IPS DF 4.7 (cell line): ENCODE results near the gene SLC9A9.

Experiments used
- DNase-seq: peaks from one replicate; pipeline ENCODE4 v3.0.0-alpha.2; 2013; ENCODE audit warnings: low spot score; ENCODE audit errors: extremely low read depth

Gene SLC9A9

GRCh38 chr3:143226678-143227291 is 621.5 kb downstream of the SLC9A9 start:
- DNase-seq = no peak

DNA sequence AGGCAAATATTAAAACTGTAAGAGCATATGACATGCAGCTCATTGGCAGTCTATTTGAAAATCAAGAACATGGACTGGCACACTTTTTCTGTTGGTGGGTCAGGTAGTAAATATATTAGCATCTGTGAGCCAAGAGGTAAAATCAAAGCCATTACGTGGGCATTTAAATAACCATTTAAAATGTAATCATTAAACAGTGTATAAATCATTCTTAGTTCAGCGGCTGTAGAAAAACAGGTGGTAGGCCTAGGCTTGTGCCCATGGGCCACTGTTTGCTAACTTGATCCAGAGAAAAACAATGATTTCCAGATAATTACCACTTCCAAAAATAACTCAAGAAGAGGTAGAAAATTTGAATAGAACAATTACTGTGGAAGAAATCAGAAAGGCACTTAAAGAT is 623.6 kb downstream of the SLC9A9 start:
- DNase-seq = no peak

DNA sequence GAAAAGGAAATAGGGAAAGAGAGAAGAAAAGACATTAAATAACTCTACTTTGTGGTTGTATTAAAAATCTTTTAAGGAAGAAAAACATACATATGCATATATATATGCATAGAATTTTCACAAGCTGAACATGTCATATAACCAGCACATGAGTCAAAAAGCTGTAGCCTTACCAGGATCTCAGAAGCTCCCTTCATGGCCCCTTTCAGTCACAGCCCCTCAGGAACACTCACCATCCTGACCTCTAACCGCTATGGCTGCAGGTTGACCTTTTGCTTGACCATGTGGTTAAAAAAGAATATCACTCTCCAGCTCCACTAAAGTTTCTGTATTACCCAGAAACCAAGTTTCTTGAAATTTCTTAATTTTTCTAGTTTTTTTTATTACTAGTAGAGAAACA is 625.3 kb downstream of the SLC9A9 start:
- no peak for DNase-seq

GRCh38 chr3:143222505-143222904 is 625.8 kb downstream of the SLC9A9 start:
- no peak for DNase-seq

DNA sequence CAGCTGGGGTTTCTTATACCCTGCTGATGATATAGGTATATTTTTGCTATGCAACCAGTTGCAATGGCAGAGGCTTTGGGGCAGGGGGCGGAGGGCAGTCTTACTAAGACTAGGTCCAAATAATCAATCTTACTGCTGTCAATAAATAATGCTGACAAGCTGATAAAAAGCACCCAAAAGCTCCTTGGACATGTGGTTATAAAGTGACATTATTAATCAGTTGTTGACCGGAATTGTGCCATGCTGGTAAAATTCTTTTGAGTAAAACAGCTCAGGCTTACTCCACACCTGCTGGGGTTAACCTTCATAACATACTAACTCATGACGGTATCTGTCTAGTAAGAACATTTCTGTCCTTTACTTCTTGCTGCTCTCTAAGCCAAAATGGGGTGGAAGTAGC is 626.8 kb downstream of the SLC9A9 start:
- DNase-seq = no peak

DNA sequence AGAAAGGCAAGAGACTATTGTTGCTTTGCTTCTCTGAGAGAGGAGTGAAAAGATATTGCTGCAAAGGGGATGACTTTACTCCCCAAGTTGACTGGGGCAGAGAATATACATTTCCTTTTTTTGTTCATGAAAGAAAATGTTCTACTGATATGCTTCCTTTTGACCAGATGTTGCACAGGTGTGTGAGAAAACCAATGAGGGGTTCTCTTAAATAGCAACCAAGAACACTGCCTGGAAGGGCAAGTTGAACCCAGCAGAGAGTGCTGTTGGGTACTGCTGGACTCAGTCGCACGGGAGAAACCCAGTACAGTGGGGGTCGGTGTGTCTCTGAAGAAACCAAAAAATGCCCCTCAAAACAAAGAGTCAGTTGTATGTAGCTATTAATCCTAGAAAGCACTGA is 627.5 kb downstream of the SLC9A9 start:
- no peak for DNase-seq

DNA sequence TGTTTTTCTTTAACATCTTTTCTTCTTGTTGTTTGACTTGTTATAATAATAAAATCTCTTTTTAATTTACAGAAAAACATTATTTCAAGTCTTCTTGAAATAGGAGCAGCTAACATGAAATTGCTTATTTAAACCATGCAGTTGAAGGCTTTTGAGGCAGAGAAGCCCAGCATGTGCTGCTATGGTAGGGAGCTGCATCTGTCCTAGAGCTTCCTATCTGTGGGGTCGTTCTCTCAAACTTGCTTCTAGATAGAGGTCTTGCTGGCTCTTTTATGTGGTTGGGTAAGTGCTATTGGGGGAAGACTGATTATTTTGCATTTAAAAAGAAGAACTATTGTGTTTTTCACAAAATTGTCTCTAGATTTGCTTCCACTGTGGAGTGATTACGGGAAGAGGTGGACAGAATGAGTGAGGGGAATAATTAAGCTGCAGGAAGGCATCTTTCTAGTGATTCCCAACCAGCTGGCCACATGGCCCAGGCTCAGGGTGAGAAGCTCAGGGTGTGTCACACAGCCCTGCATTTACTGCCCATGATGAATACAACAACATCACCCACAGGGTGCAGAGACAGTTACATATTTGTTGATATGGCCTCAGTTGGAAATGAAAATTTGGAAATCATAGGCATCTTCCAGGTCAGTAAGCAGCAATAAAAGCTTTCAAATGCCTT is 630.0 kb downstream of the SLC9A9 start:
- DNase-seq = no peak

- DNase-seq = no peak
Measured at GRCh38 chr3:143217283-143217682, 631.0 kb downstream of the SLC9A9 start.

GRCh38 chr3:143216709-143217182 is 631.5 kb downstream of the SLC9A9 start:
- DNase-seq = no peak
